GM21576 (cell line): ENCODE data around the gene SDK1.

Experiments
- ATAC-seq: cut with Tn5 transposase; IDR thresholded peaks from one replicate; pipeline ENCODE4 v1.9.1; 2021; ENCODE audit warnings: mild to moderate bottlenecking, moderate library complexity; ENCODE audit not compliant: unreplicated experiment

Gene SDK1

GRCh38 chr7:3327655-3328054, 26.6 kb downstream of the SDK1 start:
- ATAC-seq, result no peak

- no peak for ATAC-seq
Measured at GRCh38 chr7:3332308-3332707, 31.3 kb downstream of the SDK1 start.

GRCh38 chr7:3333861-3334260, 32.8 kb downstream of the SDK1 start:
- no peak for ATAC-seq

- ATAC-seq, result no peak
Measured at GRCh38 chr7:3336042-3336665, 35.1 kb downstream of the SDK1 start.

- ATAC-seq, result no peak
Measured at GRCh38 chr7:3338161-3338560, 37.1 kb downstream of the SDK1 start.

GRCh38 chr7:3345699-3346481, 44.8 kb downstream of the SDK1 start:
- ATAC-seq, result no peak

- ATAC-seq, result no peak
Measured at GRCh38 chr7:3349126-3349525, 48.1 kb downstream of the SDK1 start.

GRCh38 chr7:3356173-3356572, 55.1 kb downstream of the SDK1 start:
- no peak for ATAC-seq

- no peak for ATAC-seq
Measured at GRCh38 chr7:3358991-3359390, 57.9 kb downstream of the SDK1 start.

- no peak for ATAC-seq
Measured at GRCh38 chr7:3367261-3367660, 66.2 kb downstream of the SDK1 start.

GRCh38 chr7:3370068-3370830, 69.2 kb downstream of the SDK1 start:
- ATAC-seq, result no peak

- ATAC-seq, result no peak
Measured at GRCh38 chr7:3370921-3371320, 69.9 kb downstream of the SDK1 start.

GRCh38 chr7:3371601-3372000, 70.5 kb downstream of the SDK1 start:
- no peak for ATAC-seq

GRCh38 chr7:3374239-3374638, 73.2 kb downstream of the SDK1 start:
- ATAC-seq, result no peak

- ATAC-seq, result no peak
Measured at GRCh38 chr7:3378390-3379150, 77.5 kb downstream of the SDK1 start.

GRCh38 chr7:3380034-3380433, 79.0 kb downstream of the SDK1 start:
- ATAC-seq, result no peak

- no peak for ATAC-seq
Measured at GRCh38 chr7:3380886-3381685, 80.0 kb downstream of the SDK1 start.

GRCh38 chr7:3386423-3387190, 85.6 kb downstream of the SDK1 start:
- no peak for ATAC-seq

GRCh38 chr7:3393862-3394261, 92.8 kb downstream of the SDK1 start:
- ATAC-seq, result no peak

- ATAC-seq, result no peak
Measured at GRCh38 chr7:3397324-3397723, 96.3 kb downstream of the SDK1 start.
